GM18858 (cell line): Measurements from ENCODE around the gene AKAP13.
"Not testable (repeated sequence)": the region's sequence is repeated elsewhere in the genome, so short reads cannot be mapped to it uniquely, and the experiment has no call there.

ENCODE experiments used
- ATAC-seq: cut with Tn5 transposase; IDR thresholded peaks from one replicate; pipeline ENCODE4 v1.9.1; 2021; ENCODE audit not compliant: unreplicated experiment

AKAP13 gene

GRCh38 chr15:85636351-85636750, 255.9 kb downstream of the AKAP13 start:
- ATAC-seq: no peak

GRCh38 chr15:85639752-85640381, 259.5 kb downstream of the AKAP13 start:
- ATAC-seq: no peak

- no peak for ATAC-seq
Measured at GRCh38 chr15:85642065-85642692, 261.8 kb downstream of the AKAP13 start.

GRCh38 chr15:85642693-85643066, 262.3 kb downstream of the AKAP13 start:
- ATAC-seq: no peak

GRCh38 chr15:85646538-85647091, 266.2 kb downstream of the AKAP13 start:
- no peak for ATAC-seq

- ATAC-seq: no peak
Measured at GRCh38 chr15:85649372-85649771, 269.0 kb downstream of the AKAP13 start.

- ATAC-seq: no peak
Measured at GRCh38 chr15:85651548-85651947, 271.1 kb downstream of the AKAP13 start.

GRCh38 chr15:85652457-85652856, 272.1 kb downstream of the AKAP13 start:
- no peak for ATAC-seq

GRCh38 chr15:85657132-85657531, 276.7 kb downstream of the AKAP13 start:
- no peak for ATAC-seq

- no peak for ATAC-seq
Measured at GRCh38 chr15:85658816-85659215, 278.4 kb downstream of the AKAP13 start.

- ATAC-seq: no peak
Measured at GRCh38 chr15:85661859-85662258, 281.5 kb downstream of the AKAP13 start.

GRCh38 chr15:85665677-85666076, 285.3 kb downstream of the AKAP13 start:
- not testable (repeated sequence) for ATAC-seq

- peak; percentile 87 for ATAC-seq
Measured at GRCh38 chr15:85667491-85668424, 287.4 kb downstream of the AKAP13 start.

- no peak for ATAC-seq
Measured at GRCh38 chr15:85671156-85671555, 290.8 kb downstream of the AKAP13 start.

GRCh38 chr15:85672332-85673084, 292.1 kb downstream of the AKAP13 start:
- no peak for ATAC-seq

- no peak for ATAC-seq
Measured at GRCh38 chr15:85673326-85673725, 292.9 kb downstream of the AKAP13 start.

- no peak for ATAC-seq
Measured at GRCh38 chr15:85676342-85677098, 296.1 kb downstream of the AKAP13 start.

GRCh38 chr15:85679231-85679630, 298.8 kb downstream of the AKAP13 start:
- no peak for ATAC-seq

- ATAC-seq: no peak
Measured at GRCh38 chr15:85681386-85681785, 301.0 kb downstream of the AKAP13 start.

GRCh38 chr15:85684174-85684710, 303.8 kb downstream of the AKAP13 start:
- no peak for ATAC-seq
